Trophoblast cell (in vitro differentiated cells and primary cell): Measurements from ENCODE around the gene LRMDA.

Source experiments
- DNase-seq, 2 donors: peaks; one replicate each; pipeline ENCODE4 v3.0.0-alpha.2; 2016
- H2AFZ ChIP-seq: 2 replicates; pipeline ENCODE4 v1.6.1; 2013; ENCODE audit warnings: low read length, moderate library complexity, mild to moderate bottlenecking; ENCODE audit not compliant: insufficient read depth, poor library complexity
- H2AK5ac ChIP-seq: 2 replicates; pipeline ENCODE4 v1.6.1; 2013; ENCODE audit warnings: mild to moderate bottlenecking, low read length
- H2BK120ac ChIP-seq: 2 replicates; pipeline ENCODE4 v1.6.1; 2013; ENCODE audit warnings: low read length, mild to moderate bottlenecking, moderate library complexity; ENCODE audit not compliant: insufficient read depth, poor library complexity
- H2BK12ac ChIP-seq: 2 replicates; pipeline ENCODE4 v1.6.1; 2013; ENCODE audit warnings: mild to moderate bottlenecking, low read length, moderate library complexity
- H2BK5ac ChIP-seq: 2 replicates; pipeline ENCODE4 v1.6.1; 2013; ENCODE audit warnings: low read length, low read depth, moderate library complexity, mild to moderate bottlenecking; ENCODE audit not compliant: poor library complexity
- H3K14ac ChIP-seq: 2 replicates; pipeline ENCODE4 v1.6.1; 2013; ENCODE audit warnings: mild to moderate bottlenecking, low read length
- H3K18ac ChIP-seq: 2 replicates; pipeline ENCODE4 v1.6.1; 2013; ENCODE audit warnings: mild to moderate bottlenecking, low read length
- H3K23ac ChIP-seq: 2 replicates; pipeline ENCODE4 v1.6.1; 2013; ENCODE audit warnings: low read length
- H3K27ac ChIP-seq: 2 replicates; pipeline ENCODE4 v1.5.1; 2013; ENCODE audit warnings: low read depth, mild to moderate bottlenecking, inconsistent platforms, low read length, moderate library complexity
- H3K27me3 ChIP-seq: 2 replicates; pipeline ENCODE4 v1.6.1; 2013; ENCODE audit warnings: inconsistent platforms, mild to moderate bottlenecking, low read length, moderate library complexity; ENCODE audit not compliant: insufficient read depth
- H3K36me3 ChIP-seq, 2 experiments: 1 replicate in 1 of 2; 2 replicates in 1 of 2; pipeline ENCODE4 v1.6.1; 2013; ENCODE audit warnings: low read length in 2 of 2, mild to moderate bottlenecking in 2 of 2, moderate library complexity in 1 of 2; ENCODE audit not compliant: insufficient read depth in 2 of 2, control insufficient read depth in 1 of 2
- H3K4ac ChIP-seq: 2 replicates; pipeline ENCODE4 v1.6.1; 2013; ENCODE audit warnings: low read depth, mild to moderate bottlenecking, low read length, moderate library complexity
- H3K4me1 ChIP-seq, 2 experiments: 1 replicate in 1 of 2; 2 replicates in 1 of 2; pipeline ENCODE4 v1.6.1; 2013; ENCODE audit warnings: low read length in 2 of 2, mild to moderate bottlenecking in 2 of 2, moderate library complexity in 1 of 2; ENCODE audit not compliant: insufficient read depth in 2 of 2, control insufficient read depth in 1 of 2
- H3K4me2 ChIP-seq: 2 replicates; pipeline ENCODE4 v1.6.1; 2013; ENCODE audit warnings: inconsistent platforms, mild to moderate bottlenecking, low read length, moderate library complexity
- H3K4me3 ChIP-seq: 2 replicates; pipeline ENCODE4 v1.5.1; 2013; ENCODE audit warnings: mild to moderate bottlenecking, low read depth, low read length, inconsistent platforms
- H3K79me1 ChIP-seq: one replicate; pipeline ENCODE4 v1.6.1; 2013; ENCODE audit warnings: low read length
- H3K79me2 ChIP-seq: 2 replicates; pipeline ENCODE4 v1.6.1; 2013; ENCODE audit warnings: low read length, mild to moderate bottlenecking; ENCODE audit not compliant: control insufficient read depth, insufficient read depth, poor library complexity
- H3K9ac ChIP-seq: 2 replicates; pipeline ENCODE4 v1.6.1; 2013; ENCODE audit warnings: mild to moderate bottlenecking, low read length
- H3K9me3 ChIP-seq: 2 replicates; pipeline ENCODE4 v1.6.1; 2013; ENCODE audit warnings: low read depth, mild to moderate bottlenecking, control low read depth, inconsistent platforms, low read length; ENCODE audit not compliant: insufficient read depth
- H4K12ac ChIP-seq: 2 replicates; pipeline ENCODE4 v1.6.1; 2013; ENCODE audit warnings: low read depth, mild to moderate bottlenecking, low read length, moderate library complexity
- H4K8ac ChIP-seq: 2 replicates; pipeline ENCODE4 v1.6.1; 2013; ENCODE audit warnings: low read depth, mild to moderate bottlenecking, low read length, moderate library complexity
- H4K91ac ChIP-seq: one replicate; pipeline ENCODE4 v1.6.1; 2013; ENCODE audit warnings: low read depth, mild to moderate bottlenecking, low read length, moderate library complexity
- WGBS: extraction: QIAGEN DNeasy Blood & Tissue Kit; methylation state at CpG from one replicate; pipeline ENCODE4 v1.1.7; 2013; ENCODE audit warnings: missing lambda C conversion rate; ENCODE audit not compliant: insufficient read length, insufficient coverage; ENCODE audit errors: extremely low coverage; 5-methylcytosine and 5-hydroxymethylcytosine counted together

The LRMDA gene

DNA sequence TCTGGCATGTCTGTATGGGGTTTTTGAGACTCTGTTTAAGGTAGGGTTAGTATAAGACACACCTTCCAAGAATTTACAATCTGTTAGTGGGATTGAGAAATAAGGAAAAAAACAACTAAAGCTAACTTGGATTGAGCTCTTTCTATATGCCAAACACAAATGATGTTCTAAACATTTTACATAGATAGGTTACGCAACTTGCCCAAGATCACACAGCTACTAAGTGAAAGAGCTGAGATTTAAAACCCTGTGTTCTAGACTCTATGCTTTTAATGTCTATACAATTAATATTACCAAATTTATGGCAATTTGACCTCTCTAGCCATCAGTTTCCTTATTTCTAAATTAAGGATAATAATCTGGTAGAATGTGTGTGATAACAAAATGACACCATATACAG is 1056.2 kb downstream of the LRMDA start:
- Histone ChIP-seq H2AK5ac (no peak overlapping the region), H3K9me3 (no peaks in the 10 kb centered on the region), H3K4ac (no peak overlapping the region), H2BK5ac (no peak overlapping the region), H4K8ac (no peak overlapping the region), H3K79me2 (no peaks in the 10 kb centered on the region), H3K27ac (no peak overlapping the region), H3K23ac (no peak overlapping the region), H3K36me3 (no peaks in the 10 kb centered on the region), H3K18ac (no peak overlapping the region), H3K4me2 (no peak overlapping the region), H3K27me3 (no peaks in the 10 kb centered on the region), H4K91ac (no peak overlapping the region), H2BK12ac (no peak overlapping the region), H3K14ac (no peak overlapping the region), H4K12ac (no peak overlapping the region), H2AFZ (no peak overlapping the region), H3K79me1 (peaks cover 4% of the 10 kb centered on the region), H3K4me3 (no peak overlapping the region), H2BK120ac (no peak overlapping the region), H3K9ac (no peak overlapping the region), H3K4me1 (no peaks in the 10 kb centered on the region)
- DNase-seq, result no peak
- WGBS, result no CpG with 5 or more reads among the region's 1 CpG

DNA sequence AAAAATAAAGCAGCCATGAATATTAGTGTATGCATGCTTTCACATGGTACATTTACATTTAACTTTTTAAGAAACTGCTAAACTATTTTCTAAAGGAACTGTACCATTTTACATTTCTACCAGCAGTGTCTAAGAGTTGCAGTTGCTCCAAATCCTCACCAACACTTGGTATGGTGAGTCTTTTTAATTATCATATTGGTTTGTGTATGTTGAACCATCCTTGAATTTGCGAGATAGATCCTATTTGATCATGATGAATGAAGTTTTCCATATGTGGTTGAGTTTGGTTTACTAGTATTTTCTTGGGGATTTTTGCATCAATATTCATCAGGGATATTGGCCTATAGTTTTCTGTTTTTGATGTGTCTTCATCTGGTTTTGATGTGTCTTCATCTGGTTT is 1057.2 kb downstream of the LRMDA start:
- Histone ChIP-seq H2BK12ac (no peak overlapping the region), H3K4me3 (no peak overlapping the region), H3K9ac (no peak overlapping the region), H3K27ac (no peak overlapping the region), H3K18ac (no peak overlapping the region), H3K23ac (no peak overlapping the region), H3K9me3 (no peaks in the 10 kb centered on the region), H3K4ac (no peak overlapping the region), H3K14ac (no peak overlapping the region), H3K36me3 (peaks cover 0 to 3% of the 10 kb centered on the region in 2 experiments), H4K91ac (no peak overlapping the region), H2BK120ac (no peak overlapping the region), H3K79me2 (peaks cover 2% of the 10 kb centered on the region), H2AK5ac (no peak overlapping the region), H2BK5ac (no peak overlapping the region), H3K4me1 (no peaks in the 10 kb centered on the region), H3K79me1 (peaks cover 11% of the 10 kb centered on the region), H3K27me3 (no peaks in the 10 kb centered on the region), H4K8ac (no peak overlapping the region), H4K12ac (no peak overlapping the region), H3K4me2 (no peak overlapping the region), H2AFZ (no peak overlapping the region)
- WGBS, result no CpG with 5 or more reads among the region's 1 CpG
- DNase-seq, result no peak

DNA sequence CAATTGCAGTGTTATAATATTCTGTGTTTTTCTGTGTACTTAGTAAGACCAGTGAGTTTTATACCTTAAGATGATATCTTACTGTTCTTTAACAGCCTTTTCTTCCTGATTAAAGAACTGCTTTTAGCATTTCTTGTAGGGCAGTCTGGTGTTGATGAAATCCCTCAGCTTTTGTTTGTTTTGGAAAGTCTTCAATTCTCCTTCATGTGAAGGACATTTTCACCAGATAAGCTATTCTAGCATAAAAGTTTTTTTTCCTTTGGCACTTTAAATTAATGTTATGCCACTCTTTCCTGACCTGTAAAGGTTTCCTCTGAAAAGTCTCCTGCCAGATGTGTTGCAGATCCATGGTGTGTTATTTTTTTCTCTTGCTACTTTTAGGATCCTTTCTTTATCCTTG is 1059.8 kb downstream of the LRMDA start:
- H3K23ac ChIP-seq, result no peak overlapping the region
- H3K9me3 ChIP-seq, result no peaks in the 10 kb centered on the region
- no peak overlapping the region for H3K9ac ChIP-seq
- peaks cover 2% of the 10 kb centered on the region for H3K79me2 ChIP-seq
- H4K8ac ChIP-seq, result no peak overlapping the region
- H3K4me3 ChIP-seq, result no peak overlapping the region
- DNase-seq, result no peak
- H3K4ac ChIP-seq, result no peak overlapping the region
- peaks cover 11% of the 10 kb centered on the region for H3K79me1 ChIP-seq
- H3K27ac ChIP-seq, result peak overlapping the region; percentile 81
- H3K4me2 ChIP-seq, result no peak overlapping the region
- H3K4me1 ChIP-seq, result no peaks in the 10 kb centered on the region
- H3K36me3 ChIP-seq, result peaks cover 0 to 3% of the 10 kb centered on the region in 2 experiments
- H2BK120ac ChIP-seq, result no peak overlapping the region
- no peak overlapping the region for H3K18ac ChIP-seq
- H4K12ac ChIP-seq, result no peak overlapping the region
- H3K27me3 ChIP-seq, result no peaks in the 10 kb centered on the region
- no peak overlapping the region for H2AK5ac ChIP-seq
- H2BK12ac ChIP-seq, result no peak overlapping the region
- H2BK5ac ChIP-seq, result no peak overlapping the region
- H2AFZ ChIP-seq, result no peak overlapping the region
- H4K91ac ChIP-seq, result no peak overlapping the region
- no peak overlapping the region for H3K14ac ChIP-seq

DNA sequence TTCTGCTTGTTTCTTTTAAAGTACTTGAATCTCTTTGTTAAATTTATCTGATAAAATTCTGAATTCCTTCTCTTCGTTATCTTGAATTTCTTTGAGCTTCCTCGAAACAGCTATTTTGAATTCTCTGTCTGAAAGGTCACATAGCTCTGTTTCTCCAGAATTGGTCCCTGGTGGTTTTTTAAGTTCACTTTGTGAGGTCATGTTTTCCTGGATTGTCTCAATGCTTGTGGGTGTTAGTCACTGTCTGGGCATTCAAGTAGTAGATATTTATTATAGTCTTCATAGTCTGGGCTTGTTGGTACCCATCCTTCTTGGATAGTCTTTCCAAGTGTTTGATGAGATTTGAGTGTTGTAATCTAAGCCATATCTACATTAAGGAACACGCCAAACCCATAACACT is 1060.6 kb downstream of the LRMDA start:
- Histone ChIP-seq H3K36me3 (peaks cover 0 to 3% of the 10 kb centered on the region in 2 experiments), H3K79me2 (peaks cover 2% of the 10 kb centered on the region), H2BK5ac (peak overlapping the region; percentile 99), H3K4me2 (no peak overlapping the region), H2AK5ac (no peak overlapping the region), H3K9me3 (no peaks in the 10 kb centered on the region), H3K4me3 (no peak overlapping the region), H3K18ac (no peak overlapping the region), H2BK12ac (no peak overlapping the region), H4K91ac (peak overlapping the region; percentile 98), H3K9ac (no peak overlapping the region), H3K23ac (no peak overlapping the region), H4K12ac (no peak overlapping the region), H4K8ac (no peak overlapping the region), H3K4me1 (no peaks in the 10 kb centered on the region), H2BK120ac (peak overlapping the region; percentile 100), H3K14ac (no peak overlapping the region), H2AFZ (no peak overlapping the region), H3K4ac (no peak overlapping the region), H3K27me3 (no peaks in the 10 kb centered on the region), H3K79me1 (peaks cover 11% of the 10 kb centered on the region), H3K27ac (peak overlapping the region; percentile 94)
- DNase-seq, result peak; percentile 41 to 77
- no CpG with 5 or more reads among the region's 3 CpGs for WGBS
